HCT116 (cell line): ENCODE results near the gene CCDC157. TPM values are rescaled to one million over a fixed set of nuclear protein-coding genes. Genes with fewer than 3 reads are reported as not detected.

Experiments
- ATAC-seq: fragments of 200-7000 bp; cut with Tn5 transposase; 2 replicates; pipeline ENCODE4 v1.9.1; 2020; ENCODE audit warnings: mild to moderate bottlenecking, moderate library complexity
- BruUV-seq: library from RNA; stranded (reverse); fragments of 400-500 nt; replicated peaks from 2 replicates; lab custom pipeline; 2021; lab: Mats Ljungman, UMichigan
- CTCF ChIA-PET: fragments of 300-600 bp; sonication (Branson Sonifier 250); formaldehyde crosslinking; loops from one replicate; lab custom pipeline; 2021; ENCODE audit warnings: antibody characterized with exemption; lab: Charles Lee
- POLR2A ChIA-PET: fragments of 300-600, 350-600 bp; sonication (Branson Sonifier 250); formaldehyde crosslinking; loops from one replicate; lab custom pipeline; 2021; ENCODE audit warnings: antibody characterized with exemption; lab: Charles Lee
- RAD21 ChIA-PET, 2 experiments: fragments of 300-600 bp; sonication (Branson Sonifier 250); formaldehyde crosslinking; loops; one replicate each; lab custom pipeline; 2023; ENCODE audit warnings: low total read pairs in 2 of 2; ENCODE audit not compliant: uncharacterized antibody in 2 of 2, unreplicated experiment in 2 of 2, low non-redundant PET in 1 of 2; lab: Charles Lee
- DNase-seq: peaks from one replicate; pipeline ENCODE4 v3.0.0-alpha.2; 2010; ENCODE audit warnings: low read depth, low spot score
- H2AFZ ChIP-seq: fragments of 200-600 bp; shearing (Covaris generic), sonication (generic); 2 replicates; pipeline ENCODE4 v1.6.1; 2017; ENCODE audit warnings: low read depth, mixed run types, mixed read lengths, antibody characterized with exemption, low read length; ENCODE audit not compliant: poor library complexity, severe bottlenecking
- H3K27ac ChIP-seq: 2 replicates; pipeline ENCODE4 v1.5.1; 2012; ENCODE audit warnings: low read depth, low read length
- H3K27me3 ChIP-seq: fragments of 200-600 bp; sonication (generic); 2 replicates; pipeline ENCODE4 v1.6.1; 2016; ENCODE audit warnings: mixed run types, low read length, mixed read lengths; ENCODE audit not compliant: insufficient read depth
- H3K36me3 ChIP-seq, 2 experiments: fragments of 200-500 bp in 1 of 2; fragments of 200-600 bp in 1 of 2; sonication (Bioruptor generic) in 1 of 2; sonication (generic) in 1 of 2; 2 replicates each; pipeline versions ENCODE4 v1.5.1 to v1.6.1; 2014 to 2016; ENCODE audit warnings: low read length in 2 of 2, inconsistent platforms in 1 of 2, mixed read lengths in 1 of 2, mixed run types in 1 of 2; ENCODE audit not compliant: insufficient read depth in 2 of 2, control insufficient read depth in 1 of 2
- H3K4me1 ChIP-seq, 2 experiments: fragments of 200-600 bp in 1 of 2; sonication (generic) in 1 of 2; 2 replicates each; pipeline versions ENCODE4 v1.5.1 to v1.6.1; 2012 to 2017; ENCODE audit warnings: low read length in 2 of 2, inconsistent platforms in 1 of 2, mild to moderate bottlenecking in 1 of 2, mixed read lengths in 1 of 2, mixed run types in 1 of 2, moderate library complexity in 1 of 2; ENCODE audit not compliant: insufficient read depth in 2 of 2, control insufficient read depth in 1 of 2
- H3K4me2 ChIP-seq: fragments of 200-600 bp; sonication (generic); 2 replicates; pipeline ENCODE4 v1.6.1; 2017; ENCODE audit warnings: mixed run types, low read length, mixed read lengths
- H3K4me3 ChIP-seq, 2 experiments: fragments of 200-600 bp in 1 of 2; sonication (generic) in 1 of 2; replicated peaks in 1 of 2; 2 replicates each; pipeline ENCODE4 v1.5.1; 2011 to 2016; ENCODE audit warnings: low read length in 2 of 2, control low read depth in 1 of 2, low read depth in 1 of 2, mild to moderate bottlenecking in 1 of 2, mixed read lengths in 1 of 2, mixed run types in 1 of 2
- H3K79me2 ChIP-seq: fragments of 200-600 bp; sonication (generic); 2 replicates; pipeline ENCODE4 v1.6.1; 2017; ENCODE audit warnings: mild to moderate bottlenecking, mixed run types, low read length, moderate library complexity, mixed read lengths; ENCODE audit not compliant: insufficient read depth
- H3K9ac ChIP-seq: fragments of 200-600 bp; sonication (generic); 2 replicates; pipeline ENCODE4 v1.6.1; 2016; ENCODE audit warnings: low read length, mixed read lengths
- H3K9me2 ChIP-seq: fragments of 200-600 bp; sonication (generic), shearing (Covaris generic); 2 replicates; pipeline ENCODE4 v1.6.1; 2017; ENCODE audit warnings: mixed run types, mild to moderate bottlenecking, moderate library complexity; ENCODE audit not compliant: insufficient read depth
- H3K9me3 ChIP-seq, 2 experiments: fragments of 200-500 bp in 1 of 2; fragments of 200-600 bp in 1 of 2; sonication (Bioruptor generic) in 1 of 2; sonication (generic) in 1 of 2; 2 replicates each; pipeline ENCODE4 v1.6.1; 2014 to 2017; ENCODE audit warnings: low read length in 2 of 2, mixed read lengths in 2 of 2, inconsistent platforms in 1 of 2, low read depth in 1 of 2, mild to moderate bottlenecking in 1 of 2, mixed run types in 1 of 2, moderate library complexity in 1 of 2; ENCODE audit not compliant: control insufficient read depth in 1 of 2, insufficient read depth in 1 of 2
- H4K20me1 ChIP-seq: fragments of 200-600 bp; sonication (generic), shearing (Covaris generic); 2 replicates; pipeline ENCODE4 v1.6.1; 2017; ENCODE audit warnings: mixed run types, mild to moderate bottlenecking, moderate library complexity; ENCODE audit not compliant: insufficient read depth
- ATF3 ChIP-seq: IDR thresholded peaks from 2 replicates; pipeline ENCODE4 v1.6.1; 2012
- CEBPB ChIP-seq: IDR thresholded peaks from 2 replicates; pipeline ENCODE4 v1.6.1; 2012; ENCODE audit warnings: low read depth
- CTCF ChIP-seq, 3 experiments: fragments of 200-600 bp in 1 of 3; sonication (generic) in 1 of 3; IDR thresholded peaks in 2 of 3; conservative IDR thresholded peaks in 1 of 3; 2 replicates each; pipeline ENCODE4 v1.5.1; 2012 to 2017; ENCODE audit warnings: low read depth in 2 of 3, low read length in 2 of 3, antibody characterized with exemption in 1 of 3, borderline replicate concordance in 1 of 3, control low read depth in 1 of 3, mild to moderate bottlenecking in 1 of 3, mixed read lengths in 1 of 3, mixed run types in 1 of 3, moderate library complexity in 1 of 3; ENCODE audit not compliant: insufficient read depth in 1 of 3
- EGR1 ChIP-seq: IDR thresholded peaks from 2 replicates; pipeline ENCODE4 v1.6.1; 2012; ENCODE audit warnings: low read depth
- EZH2 ChIP-seq: fragments of 200-600 bp; sonication (generic); IDR thresholded peaks from 2 replicates; pipeline ENCODE4 v1.6.1; 2017; ENCODE audit warnings: antibody characterized with exemption, mixed run types
- EZH2phosphoT487 ChIP-seq: fragments of 200-600 bp; IDR thresholded peaks from 2 replicates; pipeline ENCODE4 v1.6.1; 2018; ENCODE audit warnings: antibody characterized with exemption, borderline replicate concordance
- JUND ChIP-seq: IDR thresholded peaks from 2 replicates; pipeline ENCODE4 v1.6.1; 2012
- POLR2A ChIP-seq: IDR thresholded peaks from 2 replicates; pipeline ENCODE4 v1.7.0; 2011; ENCODE audit warnings: borderline replicate concordance; ENCODE audit not compliant: insufficient read depth, insufficient read length; ENCODE audit errors: extremely low read depth
- POLR2AphosphoS5 ChIP-seq: IDR thresholded peaks from 2 replicates; pipeline ENCODE4 v1.6.1; 2011; ENCODE audit warnings: mild to moderate bottlenecking, low read depth, low read length, moderate library complexity
- RAD21 ChIP-seq: IDR thresholded peaks from 2 replicates; pipeline ENCODE4 v1.6.1; 2012; ENCODE audit warnings: low read depth, mild to moderate bottlenecking
- REST ChIP-seq: IDR thresholded peaks from 2 replicates; pipeline ENCODE4 v1.6.1; 2012; ENCODE audit warnings: low read depth
- SIN3A ChIP-seq: IDR thresholded peaks from 2 replicates; pipeline ENCODE4 v1.6.1; 2012; ENCODE audit warnings: low read depth
- SRF ChIP-seq: IDR thresholded peaks from 2 replicates; pipeline ENCODE4 v1.6.1; 2012; ENCODE audit warnings: low read depth
- TCF7L2 ChIP-seq: IDR thresholded peaks from 2 replicates; pipeline ENCODE4 v1.7.0; 2011; ENCODE audit warnings: borderline replicate concordance, inconsistent platforms; ENCODE audit not compliant: insufficient read depth, insufficient read length; ENCODE audit errors: extremely low read depth
- YY1 ChIP-seq: IDR thresholded peaks from 2 replicates; pipeline ENCODE4 v1.6.1; 2011; ENCODE audit warnings: low read length, low read depth, moderate library complexity, mild to moderate bottlenecking; ENCODE audit not compliant: insufficient replicate concordance; ENCODE audit errors: extremely low read depth
- intact Hi-C: fragments of 100-400 bp; cut with micrococcal nuclease; formaldehyde crosslinking; loops from 2 replicates; pipeline ENCODE4 v1.10.0; 2022
- total RNA-seq: library from RNA; stranded (reverse); gene quantifications from one replicate; pipeline ENCODE4 v1.2.1, GENCODE V29; 2021; ENCODE audit not compliant: unreplicated experiment
- TF ChIP-seq, protein P1 (sequence below): IDR thresholded peaks from 2 replicates; pipeline ENCODE4 v1.6.1; 2011; ENCODE audit warnings: mild to moderate bottlenecking, low read length, moderate library complexity; ENCODE audit not compliant: insufficient replicate concordance; ENCODE audit errors: extremely low read depth
- TF ChIP-seq, protein P2 (sequence below): IDR thresholded peaks from 2 replicates; pipeline ENCODE4 v1.6.1; 2012

CCDC157 gene
- total RNA-seq, 1 experiment from 2014 or later: 2.1 TPM

DNA sequence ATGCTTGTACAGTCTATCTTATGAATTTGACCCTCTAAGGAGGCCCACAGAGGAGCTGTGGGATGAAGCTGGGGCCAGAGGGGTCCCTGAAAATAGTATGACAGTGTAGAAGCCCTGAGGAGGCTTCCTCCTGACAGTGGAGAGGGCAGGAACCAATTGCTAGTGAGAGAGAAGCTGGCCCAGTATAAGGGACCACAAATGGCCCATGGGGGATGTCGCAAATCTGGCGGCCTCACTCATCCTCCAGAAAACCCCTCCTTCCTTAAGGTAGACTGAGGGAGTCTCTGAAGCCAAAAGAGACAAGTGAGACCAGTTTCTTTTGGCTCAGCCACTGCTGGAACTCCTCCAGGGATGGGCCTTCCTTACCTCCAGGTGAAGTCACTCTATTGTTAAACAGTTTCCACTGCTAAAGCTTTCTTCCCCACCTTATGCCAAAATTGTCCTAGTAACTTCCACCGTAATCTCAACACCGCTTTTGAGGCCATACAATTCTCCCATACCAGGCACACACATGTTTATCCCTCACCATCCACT, 49.7 kb upstream of the CCDC157 start:
- Histone ChIP-seq H3K4me2 (0 out of 2 replicates have a peak overlapping the region, but pooled peaks have one; percentile 52), H3K9ac (0 out of 2 replicates have a peak overlapping the region, but pooled peaks have one; percentile 1), H3K9me2 (no peaks in the 10 kb centered on the region), H3K27ac (no peak overlapping the region), H2AFZ (no peak overlapping the region), H3K79me2 (no peaks in the 10 kb centered on the region), H3K9me3 (no peaks in the 10 kb centered on the region)
- CTCF ChIA-PET: no interaction called here
- RAD21 ChIA-PET: interaction anchor here in 1 of 2 experiments (0.8 kb wide), 1 partner anchor 19 kb away, joined by 3 read pairs; no protein-coding TSS in a partner anchor
- DNase-seq: no peak
- ATAC-seq: no peak
- no peak for TF ChIP-seq EGR1
- no peak for TF ChIP-seq JUND
- TF ChIP-seq RAD21: no peak
- no peak for TF ChIP-seq POLR2AphosphoS5
- TF ChIP-seq, protein P1, sequence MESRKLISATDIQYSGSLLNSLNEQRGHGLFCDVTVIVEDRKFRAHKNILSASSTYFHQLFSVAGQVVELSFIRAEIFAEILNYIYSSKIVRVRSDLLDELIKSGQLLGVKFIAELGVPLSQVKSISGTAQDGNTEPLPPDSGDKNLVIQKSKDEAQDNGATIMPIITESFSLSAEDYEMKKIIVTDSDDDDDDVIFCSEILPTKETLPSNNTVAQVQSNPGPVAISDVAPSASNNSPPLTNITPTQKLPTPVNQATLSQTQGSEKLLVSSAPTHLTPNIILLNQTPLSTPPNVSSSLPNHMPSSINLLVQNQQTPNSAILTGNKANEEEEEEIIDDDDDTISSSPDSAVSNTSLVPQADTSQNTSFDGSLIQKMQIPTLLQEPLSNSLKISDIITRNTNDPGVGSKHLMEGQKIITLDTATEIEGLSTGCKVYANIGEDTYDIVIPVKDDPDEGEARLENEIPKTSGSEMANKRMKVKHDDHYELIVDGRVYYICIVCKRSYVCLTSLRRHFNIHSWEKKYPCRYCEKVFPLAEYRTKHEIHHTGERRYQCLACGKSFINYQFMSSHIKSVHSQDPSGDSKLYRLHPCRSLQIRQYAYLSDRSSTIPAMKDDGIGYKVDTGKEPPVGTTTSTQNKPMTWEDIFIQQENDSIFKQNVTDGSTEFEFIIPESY: no peak
- TF ChIP-seq ATF3: no peak
- no peak for TF ChIP-seq EZH2
- TF ChIP-seq, protein P2, sequence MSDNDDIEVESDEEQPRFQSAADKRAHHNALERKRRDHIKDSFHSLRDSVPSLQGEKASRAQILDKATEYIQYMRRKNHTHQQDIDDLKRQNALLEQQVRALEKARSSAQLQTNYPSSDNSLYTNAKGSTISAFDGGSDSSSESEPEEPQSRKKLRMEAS: no peak
- no peak for TF ChIP-seq REST
- no peak for TF ChIP-seq TCF7L2
- no peak for TF ChIP-seq SRF
- no peak for TF ChIP-seq YY1
- no peak for TF ChIP-seq EZH2phosphoT487
- TF ChIP-seq CTCF (IDR thresholded peaks at IDR 0.05 in 2 of 3, conservative IDR thresholded peaks at IDR 0.05 in 1 of 3; ENCODE audit: borderline replicate concordance in 1 of 3, insufficient read depth in 1 of 3, low read depth in 2 of 3, low read length in 2 of 3): no peak
- TF ChIP-seq POLR2A: no peak
- no peak for TF ChIP-seq SIN3A
- TF ChIP-seq CEBPB: no peak
- TF ChIP-seq, all 23 proteins: peak for 0
- intact Hi-C loops: no loop called here
- no peak overlapping the region for H3K4me3 ChIP-seq
- H3K4me1 ChIP-seq: peaks cover 67 to 96% of the 10 kb centered on the region in 2 experiments
- H4K20me1 ChIP-seq: no peaks in the 10 kb centered on the region
- BruUV-seq: no TSS peak
- H3K36me3 ChIP-seq: no peaks in the 10 kb centered on the region
- POLR2A ChIA-PET: no interaction called here
- no peaks in the 10 kb centered on the region for H3K27me3 ChIP-seq
